Vagina (tissue), 2 donors: ENCODE measurements around the gene PPP1CA.

Source experiments
- POLR2AphosphoS5 ChIP-seq, 2 donors: sonication (generic); formaldehyde crosslinking; IDR thresholded peaks; one replicate each; pipeline ENCODE4 v1.9.0; 2017; ENCODE audit warnings: antibody characterized with exemption in 2 of 2, mild to moderate bottlenecking in 2 of 2, low read depth in 1 of 2; ENCODE audit not compliant: insufficient read depth in 1 of 2
- TF ChIP-seq, protein P1 (sequence below), 3 experiments: fragments of 450-650 bp in 2 of 3; fragments of 200-600 bp in 1 of 3; sonication (generic) in 1 of 3; IDR thresholded peaks; one replicate each; pipeline ENCODE4 v1.5.1; 2017 to 2019; ENCODE audit warnings: antibody characterized with exemption in 3 of 3, mild to moderate bottlenecking in 2 of 3, moderate library complexity in 2 of 3

DNA sequence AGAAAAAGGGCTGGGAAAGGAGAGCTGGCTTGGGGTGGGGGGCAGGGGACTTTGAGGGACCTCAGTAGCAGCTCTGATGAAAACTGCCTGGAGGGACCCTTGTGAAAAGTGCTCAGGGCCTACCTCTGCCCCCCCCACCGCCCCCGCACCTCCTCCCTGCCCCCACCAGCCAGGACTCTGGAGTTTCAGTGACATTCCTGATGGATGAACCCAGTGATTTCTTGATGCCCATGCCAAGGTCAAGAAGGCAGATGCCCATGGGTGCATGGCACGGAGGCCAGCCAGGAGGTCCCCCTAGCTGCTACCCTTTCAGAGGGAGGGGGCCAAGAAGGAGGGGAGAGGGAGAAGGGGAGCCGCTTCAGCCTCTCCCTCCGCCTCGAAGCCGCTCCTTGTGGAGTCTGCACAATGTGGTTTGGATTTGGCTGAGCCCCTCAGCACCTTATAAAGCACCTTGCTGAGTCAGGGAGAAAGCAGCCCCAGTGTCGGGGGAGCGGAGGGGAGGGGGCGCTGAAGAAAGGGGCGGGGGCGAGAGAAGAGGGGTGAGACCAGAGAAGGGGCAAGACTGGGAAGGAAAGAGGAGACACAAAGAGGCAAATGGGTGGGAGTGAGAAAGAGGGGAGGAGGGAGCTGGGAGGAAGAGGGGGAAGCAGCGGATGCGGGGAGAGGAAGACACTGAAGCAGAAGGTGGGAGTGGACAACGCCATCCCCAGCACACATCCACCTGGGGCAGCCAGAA lies 26.2 kb downstream of the PPP1CA start:
- TF ChIP-seq, protein P1, sequence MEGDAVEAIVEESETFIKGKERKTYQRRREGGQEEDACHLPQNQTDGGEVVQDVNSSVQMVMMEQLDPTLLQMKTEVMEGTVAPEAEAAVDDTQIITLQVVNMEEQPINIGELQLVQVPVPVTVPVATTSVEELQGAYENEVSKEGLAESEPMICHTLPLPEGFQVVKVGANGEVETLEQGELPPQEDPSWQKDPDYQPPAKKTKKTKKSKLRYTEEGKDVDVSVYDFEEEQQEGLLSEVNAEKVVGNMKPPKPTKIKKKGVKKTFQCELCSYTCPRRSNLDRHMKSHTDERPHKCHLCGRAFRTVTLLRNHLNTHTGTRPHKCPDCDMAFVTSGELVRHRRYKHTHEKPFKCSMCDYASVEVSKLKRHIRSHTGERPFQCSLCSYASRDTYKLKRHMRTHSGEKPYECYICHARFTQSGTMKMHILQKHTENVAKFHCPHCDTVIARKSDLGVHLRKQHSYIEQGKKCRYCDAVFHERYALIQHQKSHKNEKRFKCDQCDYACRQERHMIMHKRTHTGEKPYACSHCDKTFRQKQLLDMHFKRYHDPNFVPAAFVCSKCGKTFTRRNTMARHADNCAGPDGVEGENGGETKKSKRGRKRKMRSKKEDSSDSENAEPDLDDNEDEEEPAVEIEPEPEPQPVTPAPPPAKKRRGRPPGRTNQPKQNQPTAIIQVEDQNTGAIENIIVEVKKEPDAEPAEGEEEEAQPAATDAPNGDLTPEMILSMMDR (IDR thresholded peaks at IDR 0.05): no peak
- no peak for TF ChIP-seq POLR2AphosphoS5 (IDR thresholded peaks at IDR 0.05; ENCODE audit: insufficient read depth in 1 of 2, low read depth in 1 of 2)
